HUES6 (cell line): ENCODE results near the gene ZNF577.
"Not testable (repeated sequence)": the region's sequence is repeated elsewhere in the genome, so short reads cannot be mapped to it uniquely, and the experiment has no call there.

Experiments
- H3K27ac ChIP-seq: 2 replicates; pipeline ENCODE4 v1.7.0; 2013; ENCODE audit warnings: low read depth, mild to moderate bottlenecking, low read length, inconsistent platforms
- H3K27me3 ChIP-seq: 2 replicates; pipeline ENCODE4 v1.6.1; 2013; ENCODE audit warnings: low read length; ENCODE audit not compliant: control insufficient read depth, insufficient read depth
- H3K36me3 ChIP-seq: 2 replicates; pipeline ENCODE4 v1.6.1; 2013; ENCODE audit warnings: low read length; ENCODE audit not compliant: control insufficient read depth, insufficient read depth
- H3K4me1 ChIP-seq: 2 replicates; pipeline ENCODE4 v1.6.1; 2013; ENCODE audit warnings: low read length; ENCODE audit not compliant: control insufficient read depth, insufficient read depth
- H3K4me3 ChIP-seq: 2 replicates; pipeline ENCODE4 v1.5.1; 2013; ENCODE audit warnings: low read depth, low read length
- H3K9ac ChIP-seq: one replicate; pipeline ENCODE4 v1.6.1; 2013; ENCODE audit warnings: mild to moderate bottlenecking, low read length
- H3K9me3 ChIP-seq: 2 replicates; pipeline ENCODE4 v1.6.1; 2013; ENCODE audit warnings: low read depth, low read length; ENCODE audit not compliant: control insufficient read depth, insufficient read depth

ZNF577 gene

GRCh38 chr19:51906108-51906507 lies 18.4 kb upstream of the ZNF577 start:
- Histone ChIP-seq H3K4me1 (peaks cover 19% of the 10 kb centered on the region), H3K27ac (peak overlapping the region; percentile 97), H3K9ac (peak overlapping the region; percentile 98), H3K36me3 (peaks cover 28% of the 10 kb centered on the region), H3K9me3 (peaks cover 44% of the 10 kb centered on the region), H3K4me3 (peak overlapping the region; percentile 96)
- not testable (repeated sequence) for H3K27me3 ChIP-seq

- Histone ChIP-seq H3K9me3 (peaks cover 44% of the 10 kb centered on the region), H3K9ac (peak overlapping the region; percentile 98), H3K4me1 (peaks cover 19% of the 10 kb centered on the region), H3K4me3 (peak overlapping the region; percentile 96), H3K36me3 (peaks cover 32% of the 10 kb centered on the region), H3K27ac (peak overlapping the region; percentile 97)
- H3K27me3 ChIP-seq, result not testable (repeated sequence)
Observed at GRCh38 chr19:51905639-51906038, 17.9 kb upstream of the ZNF577 start.

GRCh38 chr19:51905206-51905605 lies 17.5 kb upstream of the ZNF577 start:
- Histone ChIP-seq H3K27me3 (no peaks in the 10 kb centered on the region), H3K9me3 (peaks cover 45% of the 10 kb centered on the region), H3K36me3 (peaks cover 37% of the 10 kb centered on the region), H3K9ac (peak overlapping the region; percentile 98), H3K27ac (peak overlapping the region; percentile 97), H3K4me1 (peaks cover 19% of the 10 kb centered on the region), H3K4me3 (peak overlapping the region; percentile 96)

- Histone ChIP-seq H3K36me3 (peaks cover 43% of the 10 kb centered on the region), H3K9me3 (peaks cover 48% of the 10 kb centered on the region), H3K27ac (peak within 1 kb of the TSS; percentile 97), H3K4me3 (peak within 1 kb of the TSS; percentile 96), H3K9ac (peak within 1 kb of the TSS; percentile 98), H3K27me3 (no peaks in the 10 kb centered on the region), H3K4me1 (peaks cover 16% of the 10 kb centered on the region)
Observed at GRCh38 chr19:51904331-51905165, 16.8 kb upstream of the ZNF577 start, which contains the start of gene ZNF649. Gene ZNF649 (minus strand): TSS chr19:51905017. CDS start chr19:51900107, 4,910 bp downstream.

GRCh38 chr19:51903192-51903591 lies 15.4 kb upstream of the ZNF577 start:
- H3K4me3 ChIP-seq, result peak overlapping the region; percentile 96
- H3K4me1 ChIP-seq, result peaks cover 13% of the 10 kb centered on the region
- peaks cover 57% of the 10 kb centered on the region for H3K36me3 ChIP-seq
- H3K9me3 ChIP-seq, result peaks cover 57% of the 10 kb centered on the region
- peak overlapping the region; percentile 97; the same call in 1 of the 2 replicates for H3K27ac ChIP-seq
- H3K9ac ChIP-seq, result peak overlapping the region; percentile 51
- no peaks in the 10 kb centered on the region for H3K27me3 ChIP-seq

- peaks cover 70% of the 10 kb centered on the region for H3K36me3 ChIP-seq
Observed at GRCh38 chr19:51901860-51902259, 14.1 kb upstream of the ZNF577 start.

GRCh38 chr19:51891193-51891747 lies 3.5 kb upstream of the ZNF577 start:
- H3K27ac ChIP-seq, result no peak overlapping the region
- H3K27me3 ChIP-seq, result no peaks in the 10 kb centered on the region
- peaks cover 81% of the 10 kb centered on the region for H3K9me3 ChIP-seq
- H3K36me3 ChIP-seq, result peaks cover 81% of the 10 kb centered on the region
- no peak overlapping the region for H3K9ac ChIP-seq
- H3K4me3 ChIP-seq, result peak overlapping the region; percentile 36
- no peaks in the 10 kb centered on the region for H3K4me1 ChIP-seq

More at GRCh38 chr19:51901860-51902259, 14.1 kb upstream of the ZNF577 start:
- Histone ChIP-seq H3K4me3 (peak overlapping the region; percentile 96), H3K27ac (no peak overlapping the region), H3K9me3 (peaks cover 64% of the 10 kb centered on the region), H3K9ac (no peak overlapping the region), H3K27me3 (no peaks in the 10 kb centered on the region), H3K4me1 (peaks cover 9% of the 10 kb centered on the region)

GRCh38 chr19:51889934-51890333 lies 2.2 kb upstream of the ZNF577 start:
- Histone ChIP-seq H3K9ac (no peak overlapping the region), H3K27ac (no peak overlapping the region), H3K9me3 (peaks cover 77% of the 10 kb centered on the region), H3K36me3 (peaks cover 78% of the 10 kb centered on the region), H3K4me1 (no peaks in the 10 kb centered on the region), H3K4me3 (no peak overlapping the region), H3K27me3 (no peaks in the 10 kb centered on the region)

GRCh38 chr19:51884713-51885112 lies 3.0 kb downstream of the ZNF577 start:
- Histone ChIP-seq H3K36me3 (peaks cover 69% of the 10 kb centered on the region), H3K27me3 (no peaks in the 10 kb centered on the region), H3K4me1 (no peaks in the 10 kb centered on the region), H3K9ac (no peak overlapping the region), H3K27ac (no peak overlapping the region), H3K4me3 (no peak overlapping the region), H3K9me3 (peaks cover 51% of the 10 kb centered on the region)

- Histone ChIP-seq H3K4me3 (no peak overlapping the region), H3K4me1 (no peaks in the 10 kb centered on the region), H3K9ac (no peak overlapping the region), H3K27me3 (no peaks in the 10 kb centered on the region), H3K27ac (no peak overlapping the region), H3K9me3 (peaks cover 41% of the 10 kb centered on the region), H3K36me3 (peaks cover 74% of the 10 kb centered on the region)
Observed at GRCh38 chr19:51882518-51882917, 5.2 kb downstream of the ZNF577 start.

- peaks cover 98% of the 10 kb centered on the region for H3K36me3 ChIP-seq
- H3K27me3 ChIP-seq, result no peaks in the 10 kb centered on the region
- H3K4me3 ChIP-seq, result no peak overlapping the region
- H3K4me1 ChIP-seq, result no peaks in the 10 kb centered on the region
- no peak overlapping the region for H3K27ac ChIP-seq
- no peak overlapping the region for H3K9ac ChIP-seq
- peaks cover 96% of the 10 kb centered on the region for H3K9me3 ChIP-seq
Observed at GRCh38 chr19:51873097-51873496, 14.7 kb downstream of the ZNF577 start.
